22Rv1 (cell line): ENCODE measurements around the gene PRKCB.

Experiments
- H3K27ac ChIP-seq: fragments of 450-650 bp; 2 replicates; pipeline ENCODE4 v1.5.1; 2017
- ZFX ChIP-seq: fragments of 450-650 bp; IDR thresholded peaks from 2 replicates; pipeline ENCODE4 v1.6.1; 2017; ENCODE audit warnings: antibody characterized with exemption, borderline replicate concordance
- TF ChIP-seq, protein P1 (sequence below): fragments of 450-650 bp; IDR thresholded peaks from 2 replicates; pipeline ENCODE4 v1.5.1; 2017; ENCODE audit warnings: mild to moderate bottlenecking

PRKCB gene

DNA sequence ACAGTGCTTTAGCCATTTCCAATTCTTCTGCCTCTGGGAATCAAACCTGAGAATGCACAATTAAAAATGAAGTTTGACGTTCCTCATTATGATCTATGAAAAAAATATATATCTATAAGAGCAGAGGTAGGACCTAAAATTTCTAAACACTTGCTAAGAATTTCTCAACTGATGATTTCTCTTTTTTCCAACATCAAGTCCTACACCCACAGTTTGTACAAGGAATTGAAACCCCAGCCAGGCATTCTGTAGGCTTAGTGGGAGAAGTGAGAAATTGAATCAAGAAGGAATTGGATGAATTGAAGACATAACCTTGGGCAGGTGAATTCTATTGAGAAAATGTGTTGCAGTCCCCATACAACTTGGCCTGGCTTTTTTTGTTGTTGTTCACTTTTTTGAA is 423.0 kb downstream of the PRKCB start:
- TF ChIP-seq ZFX: no peak
- TF ChIP-seq, protein P1, sequence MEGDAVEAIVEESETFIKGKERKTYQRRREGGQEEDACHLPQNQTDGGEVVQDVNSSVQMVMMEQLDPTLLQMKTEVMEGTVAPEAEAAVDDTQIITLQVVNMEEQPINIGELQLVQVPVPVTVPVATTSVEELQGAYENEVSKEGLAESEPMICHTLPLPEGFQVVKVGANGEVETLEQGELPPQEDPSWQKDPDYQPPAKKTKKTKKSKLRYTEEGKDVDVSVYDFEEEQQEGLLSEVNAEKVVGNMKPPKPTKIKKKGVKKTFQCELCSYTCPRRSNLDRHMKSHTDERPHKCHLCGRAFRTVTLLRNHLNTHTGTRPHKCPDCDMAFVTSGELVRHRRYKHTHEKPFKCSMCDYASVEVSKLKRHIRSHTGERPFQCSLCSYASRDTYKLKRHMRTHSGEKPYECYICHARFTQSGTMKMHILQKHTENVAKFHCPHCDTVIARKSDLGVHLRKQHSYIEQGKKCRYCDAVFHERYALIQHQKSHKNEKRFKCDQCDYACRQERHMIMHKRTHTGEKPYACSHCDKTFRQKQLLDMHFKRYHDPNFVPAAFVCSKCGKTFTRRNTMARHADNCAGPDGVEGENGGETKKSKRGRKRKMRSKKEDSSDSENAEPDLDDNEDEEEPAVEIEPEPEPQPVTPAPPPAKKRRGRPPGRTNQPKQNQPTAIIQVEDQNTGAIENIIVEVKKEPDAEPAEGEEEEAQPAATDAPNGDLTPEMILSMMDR: no peak
- no peak overlapping the region for H3K27ac ChIP-seq

DNA sequence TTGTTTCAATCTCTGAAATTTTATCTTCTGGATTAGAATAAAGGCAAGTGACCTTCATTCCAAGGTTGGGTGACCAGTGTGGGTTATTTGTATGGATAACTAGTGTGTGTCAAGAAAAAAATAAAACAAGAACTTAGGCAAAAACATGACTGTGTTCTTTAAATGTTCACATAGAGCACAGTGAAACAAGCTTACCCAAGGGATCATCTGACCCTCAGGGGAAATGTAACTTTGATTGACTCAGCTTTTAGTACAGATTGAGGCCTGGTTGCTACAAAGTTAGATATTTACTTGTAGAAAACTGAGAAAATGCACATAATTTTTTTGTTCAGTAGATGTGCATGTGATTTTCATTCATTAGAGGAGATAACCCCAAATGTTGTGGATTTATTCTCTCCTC is 427.0 kb downstream of the PRKCB start:
- TF ChIP-seq, protein P1: no peak
- no peak for TF ChIP-seq ZFX
- H3K27ac ChIP-seq: no peak overlapping the region
